ENCODE results near the gene ROBO2.

ROBO2 gene

GRCh38 chr3:77682162-77682561 is 642.3 kb downstream of the ROBO2 start:
- Mint-ChIP-seq H3K9me3 (peaks cover 28% of the 10 kb centered on the region), H3K4me3 (no peak overlapping the region), H3K4me1 (ENCODE audit: low read depth) (no peaks in the 10 kb centered on the region), H3K36me3 (ENCODE audit: low read depth) (no peaks in the 10 kb centered on the region), H3K27ac (no peak overlapping the region), H3K27me3 (no peaks in the 10 kb centered on the region)
- intact Hi-C loops (cut with micrococcal nuclease): no loop called here

- no peak overlapping the region for H3K27ac Mint-ChIP-seq
- intact Hi-C loops (cut with micrococcal nuclease): no loop called here
- no peak overlapping the region for H3K4me3 Mint-ChIP-seq
- peaks cover 21% of the 10 kb centered on the region for H3K9me3 Mint-ChIP-seq
- H3K36me3 Mint-ChIP-seq (ENCODE audit: low read depth): no peaks in the 10 kb centered on the region
- no peaks in the 10 kb centered on the region for H3K4me1 Mint-ChIP-seq (ENCODE audit: low read depth)
- no peaks in the 10 kb centered on the region for H3K27me3 Mint-ChIP-seq
These were observed 644.2 kb downstream of the ROBO2 start for GRCh38 chr3:77684115-77684514.

DNA sequence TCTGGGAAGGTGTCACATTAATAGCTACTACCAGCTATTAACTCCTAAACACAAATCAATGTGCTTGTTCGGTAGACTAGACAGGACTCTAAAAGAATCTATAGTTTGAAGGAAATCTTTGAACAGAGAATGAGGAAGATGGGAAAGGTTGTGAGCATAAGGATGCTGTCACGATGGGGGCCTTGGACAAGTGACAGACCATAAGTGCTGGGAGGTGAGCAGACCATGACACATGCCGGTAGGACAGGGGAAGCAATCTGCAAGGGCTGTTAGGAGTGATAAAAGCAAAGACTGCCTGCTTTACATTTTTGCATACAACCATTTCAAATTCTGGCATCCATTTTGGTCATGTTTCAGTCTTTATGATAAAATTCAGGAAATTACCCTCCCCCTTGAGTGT is 645.8 kb downstream of the ROBO2 start:
- Mint-ChIP-seq H3K27ac (no peak overlapping the region), H3K36me3 (ENCODE audit: low read depth) (no peaks in the 10 kb centered on the region), H3K4me1 (ENCODE audit: low read depth) (no peaks in the 10 kb centered on the region), H3K9me3 (peaks cover 21% of the 10 kb centered on the region), H3K27me3 (no peaks in the 10 kb centered on the region), H3K4me3 (no peak overlapping the region)
- intact Hi-C loops (cut with micrococcal nuclease): no loop called here

- Mint-ChIP-seq H3K27ac (no peak overlapping the region), H3K27me3 (no peaks in the 10 kb centered on the region), H3K36me3 (ENCODE audit: low read depth) (no peaks in the 10 kb centered on the region), H3K9me3 (peaks cover 24% of the 10 kb centered on the region), H3K4me3 (no peak overlapping the region), H3K4me1 (ENCODE audit: low read depth) (no peaks in the 10 kb centered on the region)
- intact Hi-C loops (cut with micrococcal nuclease): no loop called here
These were observed 646.7 kb downstream of the ROBO2 start for GRCh38 chr3:77686560-77686959.

GRCh38 chr3:77687545-77687944 is 647.6 kb downstream of the ROBO2 start:
- H3K27ac Mint-ChIP-seq: no peak overlapping the region
- intact Hi-C loops (cut with micrococcal nuclease): no loop called here
- H3K9me3 Mint-ChIP-seq: peaks cover 18% of the 10 kb centered on the region
- H3K27me3 Mint-ChIP-seq: no peaks in the 10 kb centered on the region
- no peaks in the 10 kb centered on the region for H3K4me1 Mint-ChIP-seq (ENCODE audit: low read depth)
- no peak overlapping the region for H3K4me3 Mint-ChIP-seq
- H3K36me3 Mint-ChIP-seq (ENCODE audit: low read depth): no peaks in the 10 kb centered on the region

DNA sequence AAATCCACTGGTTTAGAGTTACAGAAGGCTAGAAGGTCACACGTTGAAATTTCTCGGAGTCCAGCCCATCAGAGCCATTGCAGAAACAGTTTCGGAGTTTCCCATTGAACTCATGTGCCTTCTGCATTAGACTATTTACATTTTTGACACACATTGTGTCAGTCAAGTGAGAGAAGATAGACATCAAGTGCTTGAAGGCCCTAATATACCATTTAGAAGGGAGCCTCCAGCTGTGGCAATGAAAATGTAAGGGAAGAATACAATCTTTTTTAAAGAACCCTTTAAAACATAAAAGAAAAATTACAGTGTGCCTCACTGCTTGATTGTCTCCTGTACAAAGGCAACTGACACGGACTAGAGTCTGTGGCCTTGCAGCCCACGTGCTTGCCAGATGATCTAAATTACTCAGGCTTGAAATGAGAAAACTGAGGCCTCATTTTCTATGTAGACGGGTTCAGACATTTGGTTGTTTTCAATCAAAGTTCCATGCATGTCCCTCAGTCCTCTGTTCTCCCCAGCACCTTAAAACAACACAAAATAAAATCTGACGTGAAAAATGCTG is 650.5 kb downstream of the ROBO2 start:
- intact Hi-C loops (cut with micrococcal nuclease): no loop called here
- H3K36me3 Mint-ChIP-seq (ENCODE audit: low read depth): no peaks in the 10 kb centered on the region

DNA sequence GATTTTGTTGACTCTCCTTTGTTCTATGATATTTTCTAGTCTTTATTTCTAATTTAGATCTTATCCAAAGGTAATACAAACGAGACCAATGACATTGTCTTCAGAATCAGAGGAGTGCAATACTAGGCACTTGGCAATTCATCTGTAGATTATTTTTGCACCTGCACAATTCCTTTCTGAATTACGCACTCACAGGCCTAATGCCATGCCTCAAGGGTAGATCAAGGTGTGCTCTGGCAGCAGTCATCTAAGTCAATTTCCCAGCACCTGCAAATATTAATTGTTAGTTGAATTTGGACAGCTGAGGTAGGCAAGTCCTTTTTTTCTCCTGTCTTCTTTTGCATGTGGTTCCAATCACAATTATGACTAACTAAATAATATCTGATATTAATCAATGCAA is 653.2 kb downstream of the ROBO2 start:
- no peak overlapping the region for H3K27ac Mint-ChIP-seq
- H3K27me3 Mint-ChIP-seq: no peaks in the 10 kb centered on the region
- peaks cover 26% of the 10 kb centered on the region for H3K9me3 Mint-ChIP-seq
- H3K36me3 Mint-ChIP-seq (ENCODE audit: low read depth): no peaks in the 10 kb centered on the region
- H3K4me1 Mint-ChIP-seq (ENCODE audit: low read depth): no peaks in the 10 kb centered on the region
- intact Hi-C loops (cut with micrococcal nuclease): no loop called here
- no peak overlapping the region for H3K4me3 Mint-ChIP-seq

More for the DNA sequence above, 650.5 kb downstream of the ROBO2 start:
- Mint-ChIP-seq H3K4me1 (ENCODE audit: low read depth) (no peaks in the 10 kb centered on the region), H3K4me3 (no peak overlapping the region), H3K27me3 (no peaks in the 10 kb centered on the region), H3K9me3 (peaks cover 13% of the 10 kb centered on the region), H3K27ac (no peak overlapping the region)

- Mint-ChIP-seq H3K27me3 (no peaks in the 10 kb centered on the region), H3K27ac (no peak overlapping the region), H3K36me3 (ENCODE audit: low read depth) (no peaks in the 10 kb centered on the region), H3K4me1 (ENCODE audit: low read depth) (no peaks in the 10 kb centered on the region), H3K4me3 (no peak overlapping the region), H3K9me3 (peaks cover 18% of the 10 kb centered on the region)
- intact Hi-C loops (cut with micrococcal nuclease): no loop called here
These were observed 659.3 kb downstream of the ROBO2 start for GRCh38 chr3:77699125-77699691.

Measured in dendritic cell treated with granulocyte-macrophage colony-stimulating factor and Interleukin-4, amounts not matched to agents 40 ng/mL and 50 ng/mL, for 4 days (primary cell).